ENCODE results near the gene HHAT.

Gene HHAT

GRCh38 chr1:210500831-210501230, 172.1 kb downstream of the HHAT start:
- no peak for DNase-seq

- DNase-seq, result no peak
These were observed 175.6 kb downstream of the HHAT start for GRCh38 chr1:210504286-210504685.

GRCh38 chr1:210505601-210506496, 177.1 kb downstream of the HHAT start:
- DNase-seq, result no peak

- no peak for DNase-seq
These were observed 178.0 kb downstream of the HHAT start for GRCh38 chr1:210506689-210507088.

GRCh38 chr1:210516092-210516656, 187.5 kb downstream of the HHAT start:
- no peak for DNase-seq

GRCh38 chr1:210516697-210517459, 188.2 kb downstream of the HHAT start:
- DNase-seq, result no peak

GRCh38 chr1:210523830-210524229, 195.1 kb downstream of the HHAT start:
- no peak for DNase-seq

- no peak for DNase-seq
These were observed 197.2 kb downstream of the HHAT start for GRCh38 chr1:210525716-210526454.

GRCh38 chr1:210527091-210527490, 198.4 kb downstream of the HHAT start:
- no peak for DNase-seq

- DNase-seq, result no peak
These were observed 202.9 kb downstream of the HHAT start for GRCh38 chr1:210531475-210532222.

- DNase-seq, result no peak
These were observed 203.5 kb downstream of the HHAT start for GRCh38 chr1:210532223-210532598.

GRCh38 chr1:210535761-210536160, 207.1 kb downstream of the HHAT start:
- DNase-seq, result no peak

GRCh38 chr1:210536254-210536961, 207.7 kb downstream of the HHAT start:
- no peak for DNase-seq

GRCh38 chr1:210540288-210540687, 211.6 kb downstream of the HHAT start:
- no peak for DNase-seq

GRCh38 chr1:210541680-210542358, 213.1 kb downstream of the HHAT start:
- peak; percentile 1 for DNase-seq

GRCh38 chr1:210551899-210552298, 223.2 kb downstream of the HHAT start:
- DNase-seq, result no peak

- no peak for DNase-seq
These were observed 225.0 kb downstream of the HHAT start for GRCh38 chr1:210553711-210554110.

- no peak for DNase-seq
These were observed 225.7 kb downstream of the HHAT start for GRCh38 chr1:210554382-210554781.

- no peak for DNase-seq
These were observed 227.8 kb downstream of the HHAT start for GRCh38 chr1:210556475-210556874.

GRCh38 chr1:210557426-210558077, 228.8 kb downstream of the HHAT start:
- no peak for DNase-seq
